GM12892 (cell line): ENCODE data around the gene ADAMTS2.

Source experiments
- POLR2AphosphoS5 ChIP-seq: IDR thresholded peaks from 2 replicates; pipeline ENCODE4 v1.6.1; 2011; ENCODE audit warnings: low read depth, low read length, control low read depth
- TAF1 ChIP-seq: IDR thresholded peaks from 2 replicates; pipeline ENCODE4 v1.6.1; 2011; ENCODE audit warnings: low read depth, mild to moderate bottlenecking, control low read depth, low read length, borderline replicate concordance

DNA sequence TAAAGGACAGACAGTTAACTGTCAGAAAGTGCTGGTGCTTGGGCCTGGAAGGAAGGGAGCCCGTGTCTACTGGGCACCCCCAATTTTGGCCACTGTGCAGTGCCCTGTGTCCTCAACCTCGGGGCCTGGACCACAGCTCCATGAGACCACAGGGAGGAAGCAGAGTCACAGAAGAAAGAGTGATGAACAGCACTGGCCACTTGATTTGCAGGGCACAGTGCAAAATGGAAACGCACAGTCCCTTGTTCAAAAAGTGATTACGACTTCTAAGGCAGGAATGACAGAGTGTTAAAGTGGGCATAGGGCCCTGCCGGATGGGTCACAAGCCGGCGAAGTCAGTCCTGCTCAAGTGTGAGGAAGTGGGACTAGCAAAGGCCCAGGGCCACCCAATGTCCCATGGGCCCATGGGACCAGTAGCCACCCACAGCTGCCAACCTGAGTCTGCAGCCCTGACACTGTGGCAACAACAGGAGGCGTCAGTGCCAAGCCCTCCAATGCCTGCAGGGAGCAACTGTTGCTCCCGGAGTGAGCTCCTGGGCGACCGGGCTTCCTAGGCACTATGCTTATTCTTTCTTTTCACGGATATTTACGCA lies 85.4 kb downstream of the ADAMTS2 start:
- TF ChIP-seq POLR2AphosphoS5 (no peak), TAF1 (no peak)
